D721Med (cell line): Measurements from ENCODE around the gene GPR157.

Experiments
- DNase-seq: peaks from one replicate; pipeline ENCODE4 v3.0.0; 2011; ENCODE audit warnings: low spot score; ENCODE audit not compliant: insufficient read length
- FAIRE-seq: peaks from 2 replicates; lab custom pipeline; 2011; peaks lifted over from hg19 to GRCh38; lab: Jason Lieb, UNC
- TF ChIP-seq, protein P1 (sequence below): IDR thresholded peaks from 2 replicates; pipeline ENCODE4 v1.5.1; 2012; ENCODE audit warnings: mild to moderate bottlenecking, control low read depth; ENCODE audit not compliant: insufficient read depth; ENCODE audit errors: missing control alignments

GPR157 gene

DNA sequence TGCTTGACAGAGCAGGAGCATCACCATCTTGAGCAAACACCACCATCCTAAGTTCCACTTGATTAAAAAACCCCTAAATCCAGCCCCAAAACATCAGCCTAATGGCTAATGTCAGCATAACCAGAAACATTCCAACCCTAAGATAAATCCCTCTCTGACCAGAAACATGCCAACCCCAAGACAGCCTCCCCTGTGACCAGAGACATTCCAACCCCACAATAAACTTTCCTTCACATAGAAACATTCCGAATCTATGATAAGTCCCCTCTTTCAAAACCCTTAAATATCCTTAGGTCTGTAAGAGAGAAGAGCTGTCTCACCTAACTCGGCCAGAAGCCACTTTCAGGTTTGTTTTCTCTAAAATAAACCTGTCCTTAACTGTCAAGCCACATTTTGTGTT lies 42.1 kb downstream of the GPR157 start:
- no peak for DNase-seq
- no peak for FAIRE-seq
- TF ChIP-seq, protein P1, sequence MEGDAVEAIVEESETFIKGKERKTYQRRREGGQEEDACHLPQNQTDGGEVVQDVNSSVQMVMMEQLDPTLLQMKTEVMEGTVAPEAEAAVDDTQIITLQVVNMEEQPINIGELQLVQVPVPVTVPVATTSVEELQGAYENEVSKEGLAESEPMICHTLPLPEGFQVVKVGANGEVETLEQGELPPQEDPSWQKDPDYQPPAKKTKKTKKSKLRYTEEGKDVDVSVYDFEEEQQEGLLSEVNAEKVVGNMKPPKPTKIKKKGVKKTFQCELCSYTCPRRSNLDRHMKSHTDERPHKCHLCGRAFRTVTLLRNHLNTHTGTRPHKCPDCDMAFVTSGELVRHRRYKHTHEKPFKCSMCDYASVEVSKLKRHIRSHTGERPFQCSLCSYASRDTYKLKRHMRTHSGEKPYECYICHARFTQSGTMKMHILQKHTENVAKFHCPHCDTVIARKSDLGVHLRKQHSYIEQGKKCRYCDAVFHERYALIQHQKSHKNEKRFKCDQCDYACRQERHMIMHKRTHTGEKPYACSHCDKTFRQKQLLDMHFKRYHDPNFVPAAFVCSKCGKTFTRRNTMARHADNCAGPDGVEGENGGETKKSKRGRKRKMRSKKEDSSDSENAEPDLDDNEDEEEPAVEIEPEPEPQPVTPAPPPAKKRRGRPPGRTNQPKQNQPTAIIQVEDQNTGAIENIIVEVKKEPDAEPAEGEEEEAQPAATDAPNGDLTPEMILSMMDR = no peak

DNA sequence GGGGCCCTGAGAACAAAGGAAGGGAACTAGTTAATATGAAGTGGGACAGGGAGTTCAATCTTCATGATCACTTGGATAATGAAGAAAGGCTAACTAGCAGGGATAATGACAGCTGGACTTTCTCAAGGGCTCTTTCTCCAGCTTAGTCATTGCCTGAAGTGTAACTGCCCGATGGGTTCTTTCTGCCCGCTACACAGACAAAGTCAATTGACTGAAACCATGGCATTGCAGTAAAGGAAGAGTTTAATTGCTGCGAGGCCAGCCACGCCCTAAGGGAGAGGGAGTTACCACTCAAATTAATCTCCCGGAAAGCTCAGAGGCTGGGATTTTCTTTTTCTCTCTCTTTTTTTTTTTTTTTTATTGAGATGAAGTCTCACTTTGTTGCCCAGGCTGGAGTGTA lies 42.9 kb downstream of the GPR157 start:
- TF ChIP-seq, protein P1 = no peak
- FAIRE-seq (no peak), DNase-seq (no peak)

DNA sequence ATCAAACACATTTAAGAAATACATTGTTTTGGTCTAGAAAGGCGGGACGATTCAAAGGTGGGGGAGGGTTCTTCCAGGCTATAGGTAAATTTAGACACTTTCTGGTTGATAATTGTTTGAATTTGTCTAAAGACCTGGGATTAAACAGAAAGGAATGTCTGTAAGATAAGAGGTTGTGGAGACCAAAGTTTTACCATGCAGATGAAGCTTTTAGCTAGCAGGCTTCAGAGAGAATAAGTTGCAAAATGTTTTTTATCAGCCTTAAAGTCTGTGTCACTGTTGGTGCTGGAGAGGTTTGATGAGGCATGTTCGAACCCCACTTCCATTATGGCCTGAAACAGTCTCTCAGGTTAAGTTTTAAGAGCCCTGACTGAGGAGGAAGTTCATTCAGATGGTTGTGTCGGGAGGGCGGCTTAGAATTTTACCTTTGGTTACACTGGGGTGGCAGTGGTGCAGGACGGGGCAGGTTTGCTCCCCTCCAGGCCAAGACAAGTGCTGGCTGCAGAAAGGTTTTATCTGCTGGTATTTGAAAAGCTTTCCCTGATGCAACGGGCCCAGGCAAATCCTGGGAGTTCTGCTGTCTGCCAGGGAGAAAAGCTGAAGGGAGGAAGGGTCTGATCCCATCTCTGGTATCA lies 43.5 kb downstream of the GPR157 start:
- FAIRE-seq = no peak
- TF ChIP-seq, protein P1 = no peak
- no peak for DNase-seq

DNA sequence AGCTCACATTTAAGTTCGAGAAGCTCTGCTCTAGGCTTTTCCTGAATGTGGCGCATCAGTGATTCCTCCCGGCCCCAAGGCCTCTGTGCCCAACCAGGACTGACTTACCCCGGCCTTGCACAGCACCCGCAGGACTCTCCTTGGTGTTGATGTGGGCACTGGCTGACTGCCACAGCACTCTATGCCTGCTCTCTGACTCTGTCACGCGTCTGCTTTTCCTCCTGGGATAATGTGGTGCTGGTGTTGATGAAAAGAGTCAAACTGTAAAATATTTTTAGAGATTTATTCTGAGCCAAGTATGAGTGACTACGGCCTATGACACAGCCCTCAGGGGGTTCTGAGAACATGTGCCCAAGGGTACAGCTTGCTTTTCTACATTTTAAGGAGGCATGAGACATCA lies 44.0 kb downstream of the GPR157 start:
- TF ChIP-seq, protein P1 = no peak
- FAIRE-seq = no peak
- DNase-seq = no peak

DNA sequence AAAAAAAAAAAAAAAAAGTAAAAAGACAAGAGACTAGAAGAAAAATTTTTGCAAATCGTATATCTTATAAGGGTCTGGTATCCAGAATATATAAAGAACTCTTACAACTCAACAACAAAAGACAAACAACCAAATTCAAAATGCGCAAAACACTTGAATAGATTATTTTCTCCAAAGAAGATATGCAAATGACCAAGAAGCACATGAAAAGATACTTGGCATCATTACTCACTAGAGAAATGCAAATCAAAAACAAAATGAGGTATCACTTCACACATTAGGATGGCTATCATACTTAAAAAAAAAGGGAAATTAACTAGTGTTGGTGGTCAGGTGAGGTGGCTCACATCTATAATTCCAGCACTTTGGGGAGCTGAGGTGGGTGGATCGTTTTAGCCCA lies 47.4 kb downstream of the GPR157 start:
- TF ChIP-seq, protein P1 = no peak
- FAIRE-seq (no peak), DNase-seq (no peak)

DNA sequence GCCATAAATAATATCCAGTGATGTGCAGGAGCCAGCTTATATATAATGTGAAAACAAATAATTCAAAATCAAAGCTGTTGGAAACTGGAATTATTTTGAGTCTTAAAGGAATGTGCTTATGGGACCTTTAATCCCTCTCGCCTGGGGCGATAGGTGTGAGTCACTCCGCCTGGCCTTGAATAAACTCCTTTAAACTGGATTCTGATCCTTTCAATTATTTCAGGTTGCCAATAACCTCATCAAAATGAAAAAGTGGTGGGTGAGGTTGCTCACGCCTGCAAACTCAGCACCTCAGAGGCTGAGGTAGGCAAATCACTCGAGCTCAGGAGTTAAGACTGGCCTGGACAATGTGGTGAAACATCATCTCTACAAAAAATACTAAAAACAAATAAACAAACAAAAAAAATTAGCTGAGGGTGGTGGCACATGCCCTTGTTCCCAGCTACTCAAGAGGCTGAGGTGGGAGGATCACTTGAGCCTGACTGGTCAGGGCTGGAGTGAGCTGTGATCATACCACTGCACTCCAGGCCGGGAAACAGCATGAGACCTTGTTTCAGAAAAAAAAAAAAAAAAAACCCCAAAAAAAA lies 48.1 kb downstream of the GPR157 start:
- TF ChIP-seq, protein P1 = no peak
- FAIRE-seq (no peak), DNase-seq (no peak)
